ENCODE measurements around the gene NAA10.
A peak's percentile ranks its signal among the peaks of the same experiment; 100 is the strongest.
"Not testable (repeated sequence)": the region's sequence is repeated elsewhere in the genome, so short reads cannot be mapped to it uniquely, and the experiment has no call there.

Gene NAA10

DNA sequence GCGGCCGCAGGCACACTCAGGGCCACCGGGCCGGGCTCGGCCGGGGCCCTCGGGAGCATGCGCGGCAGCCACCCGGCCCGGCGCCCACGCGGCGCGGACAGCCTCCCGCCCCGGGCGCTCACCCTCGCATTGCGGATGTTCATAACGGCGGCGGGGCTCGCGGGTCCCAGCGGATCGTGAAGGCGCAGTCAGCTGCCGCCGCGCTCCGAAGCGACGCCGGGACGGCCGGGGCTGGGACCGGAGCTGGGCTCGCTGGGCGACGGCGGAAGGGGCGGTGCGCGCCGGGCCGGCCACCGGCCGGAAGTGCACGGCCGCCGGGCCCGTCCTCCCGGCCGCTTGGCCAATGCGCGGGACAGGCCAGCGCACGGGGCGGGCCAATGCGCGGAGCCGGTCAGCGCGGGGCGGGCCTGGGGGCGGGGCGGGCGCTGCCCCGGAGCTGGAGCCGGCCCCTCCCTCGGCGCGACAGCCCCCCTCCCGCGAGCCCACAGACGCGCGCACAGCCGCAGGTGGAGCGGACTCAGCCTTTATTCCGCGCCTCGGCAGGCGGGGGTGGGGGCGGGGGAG is at the start of gene NAA10:
Gene NAA10, minus strand, starts transcription at position 276 of the 564 bp plus-strand sequence. Its CDS starts 133 bp downstream, at position 143.
- DNase-seq, result no peak

DNA sequence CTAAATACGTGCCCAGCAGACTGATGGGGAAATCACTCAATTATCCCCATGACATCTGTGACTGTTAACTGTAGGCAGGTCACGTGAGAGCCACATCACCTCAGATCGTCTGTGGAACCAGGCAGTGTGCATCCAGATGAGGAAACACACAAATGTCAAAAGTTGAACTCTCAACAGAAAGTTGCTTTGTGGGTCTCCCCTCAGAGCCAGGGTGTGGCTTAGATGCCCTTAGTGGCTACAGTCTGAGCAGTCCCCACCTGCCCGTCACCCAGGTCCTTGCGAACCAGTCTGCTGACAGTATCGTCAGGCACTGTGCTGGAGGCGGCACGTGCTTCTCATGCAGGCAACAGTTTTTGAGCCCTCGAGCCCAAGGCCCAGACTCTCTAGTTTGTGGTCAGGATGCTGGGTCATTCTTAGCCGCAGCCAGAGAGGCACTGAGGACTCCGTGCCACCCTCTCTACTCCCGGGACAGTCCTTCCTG is 48.5 kb upstream of the NAA10 start:
- DNase-seq, result no peak

DNA sequence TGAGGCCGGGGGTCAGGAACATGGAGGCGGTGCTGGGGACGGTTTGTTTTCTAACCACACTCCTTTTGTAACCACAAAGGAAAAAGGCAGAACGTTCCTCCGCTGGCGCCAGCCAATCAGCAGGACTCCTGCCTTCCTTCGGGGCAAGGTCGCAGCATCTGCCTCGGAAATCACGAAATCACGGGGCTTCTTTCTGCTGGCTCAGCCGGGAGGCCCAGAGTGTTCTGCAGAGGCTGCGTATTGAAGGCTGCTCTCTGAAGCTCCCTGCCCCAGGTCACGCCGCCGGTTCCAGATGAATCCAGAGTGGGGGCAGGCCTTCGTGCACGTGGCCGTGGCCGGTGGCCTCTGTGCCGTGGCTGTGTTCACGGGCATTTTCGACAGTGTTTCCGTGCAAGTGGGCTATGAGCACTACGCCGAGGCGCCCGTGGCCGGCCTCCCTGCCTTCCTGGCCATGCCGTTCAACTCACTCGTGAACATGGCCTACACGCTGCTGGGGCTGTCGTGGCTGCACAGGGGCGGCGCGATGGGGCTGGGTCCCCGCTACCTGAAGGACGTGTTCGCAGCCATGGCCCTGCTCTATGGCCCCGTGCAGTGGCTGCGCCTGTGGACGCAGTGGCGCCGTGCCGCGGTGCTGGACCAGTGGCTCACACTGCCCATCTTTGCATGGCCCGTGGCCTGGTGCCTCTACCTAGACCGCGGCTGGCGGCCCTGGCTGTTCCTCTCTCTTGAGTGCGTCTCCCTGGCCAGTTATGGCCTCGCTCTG is 47.1 kb upstream of the NAA10 start:
- no peak for DNase-seq

DNA sequence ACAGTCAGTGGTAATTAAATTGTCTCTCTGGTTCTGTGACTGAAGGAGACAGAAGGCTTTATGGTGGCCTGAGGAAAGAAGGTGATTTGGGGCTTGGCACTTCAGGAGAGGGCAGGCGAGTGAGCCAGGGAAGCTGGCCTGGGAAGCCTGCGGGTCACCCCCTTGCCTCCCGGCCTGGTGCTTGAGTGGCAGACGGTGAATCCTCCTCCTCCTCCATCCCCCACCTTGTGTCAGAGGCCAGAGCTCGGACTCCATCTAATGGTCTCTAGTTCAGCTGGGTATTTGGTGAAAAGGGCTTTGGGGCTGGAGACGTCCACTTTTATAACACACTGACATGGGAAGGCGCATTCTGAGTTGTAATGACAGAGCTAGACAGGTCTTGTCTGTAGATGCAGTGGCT is 46.4 kb upstream of the NAA10 start:
- DNase-seq, result no peak

DNA sequence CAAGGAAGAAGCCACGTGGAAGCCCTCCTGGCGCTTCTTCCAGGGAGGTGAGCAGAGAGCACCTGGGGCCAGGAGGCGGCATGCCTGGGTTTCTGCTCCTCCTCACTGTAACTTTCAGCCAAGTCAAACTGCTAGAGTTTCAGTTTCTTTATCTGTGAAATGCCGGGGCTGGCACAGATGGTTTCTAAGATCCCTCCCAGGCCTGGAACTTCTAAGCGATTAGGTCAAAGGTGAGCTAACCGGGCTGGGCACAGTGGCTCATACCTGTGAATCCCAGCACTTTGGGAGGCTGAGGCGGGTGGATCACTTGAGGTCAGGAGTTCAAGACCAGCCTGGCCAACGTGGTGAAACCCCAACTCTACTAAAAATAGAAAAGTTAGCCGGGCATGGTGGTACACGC is 45.6 kb upstream of the NAA10 start:
- DNase-seq, result not testable (repeated sequence)

DNA sequence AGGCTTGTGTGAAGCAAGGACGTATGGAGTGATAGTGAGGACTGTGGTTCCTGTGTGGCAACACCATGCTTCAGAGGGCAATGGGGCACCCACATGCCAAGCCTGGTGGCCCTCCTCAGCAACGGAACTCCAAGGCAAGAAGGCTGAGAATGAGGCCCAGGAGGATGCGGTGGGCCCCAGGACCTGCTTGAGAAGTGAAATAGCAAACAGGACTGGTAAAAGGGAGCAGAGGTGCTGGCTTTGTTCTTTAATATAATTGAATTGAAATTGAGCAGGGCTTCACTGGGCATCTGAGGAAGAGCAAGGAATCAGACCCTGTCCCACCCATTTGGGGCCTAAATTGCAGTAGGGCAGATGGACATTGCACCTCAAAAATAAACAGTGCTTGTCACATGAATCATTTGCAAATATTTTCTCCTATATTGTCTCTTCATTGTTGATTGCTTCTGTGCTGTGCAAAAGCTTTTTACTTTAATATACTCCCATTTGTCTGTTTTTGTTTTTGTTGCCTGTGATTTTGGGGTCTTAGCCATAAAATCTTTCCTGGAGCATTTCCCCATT is 40.0 kb upstream of the NAA10 start:
- DNase-seq, result no peak

DNA sequence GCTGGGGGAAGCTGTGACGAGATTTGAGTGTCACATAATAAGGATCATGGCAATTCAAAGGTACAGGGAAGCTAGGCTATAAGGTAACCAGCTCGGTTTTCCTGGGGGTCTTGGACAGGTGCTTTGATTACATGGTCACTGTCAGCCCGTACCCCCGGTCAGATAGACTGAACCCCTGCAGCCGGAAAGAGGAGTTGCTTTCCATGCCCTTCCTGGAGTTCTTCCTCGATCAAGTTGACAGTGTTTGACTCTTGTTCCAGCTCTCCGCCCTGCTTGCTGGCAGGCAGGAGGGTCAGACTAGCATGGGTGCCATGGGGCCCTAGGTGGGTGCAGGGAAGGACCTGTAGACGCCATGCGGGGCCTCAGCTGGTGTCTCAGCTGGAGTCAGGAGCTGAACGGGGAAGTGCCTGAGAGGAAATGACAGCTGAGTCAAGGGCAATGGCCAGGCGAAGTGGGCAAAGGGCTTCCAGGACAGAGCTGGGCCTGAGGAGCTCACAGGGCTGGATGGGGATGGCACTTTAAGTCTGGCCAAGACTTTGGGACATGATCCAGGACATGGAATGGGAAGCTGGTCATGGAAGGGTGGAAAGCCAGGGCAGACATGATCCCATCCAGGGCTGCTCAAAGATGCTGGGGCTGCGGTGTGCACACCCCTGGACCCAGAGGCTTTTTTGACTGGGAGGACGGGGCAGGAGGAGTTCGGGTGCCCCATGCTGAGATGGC is 39.3 kb upstream of the NAA10 start:
- DNase-seq, result no peak

DNA sequence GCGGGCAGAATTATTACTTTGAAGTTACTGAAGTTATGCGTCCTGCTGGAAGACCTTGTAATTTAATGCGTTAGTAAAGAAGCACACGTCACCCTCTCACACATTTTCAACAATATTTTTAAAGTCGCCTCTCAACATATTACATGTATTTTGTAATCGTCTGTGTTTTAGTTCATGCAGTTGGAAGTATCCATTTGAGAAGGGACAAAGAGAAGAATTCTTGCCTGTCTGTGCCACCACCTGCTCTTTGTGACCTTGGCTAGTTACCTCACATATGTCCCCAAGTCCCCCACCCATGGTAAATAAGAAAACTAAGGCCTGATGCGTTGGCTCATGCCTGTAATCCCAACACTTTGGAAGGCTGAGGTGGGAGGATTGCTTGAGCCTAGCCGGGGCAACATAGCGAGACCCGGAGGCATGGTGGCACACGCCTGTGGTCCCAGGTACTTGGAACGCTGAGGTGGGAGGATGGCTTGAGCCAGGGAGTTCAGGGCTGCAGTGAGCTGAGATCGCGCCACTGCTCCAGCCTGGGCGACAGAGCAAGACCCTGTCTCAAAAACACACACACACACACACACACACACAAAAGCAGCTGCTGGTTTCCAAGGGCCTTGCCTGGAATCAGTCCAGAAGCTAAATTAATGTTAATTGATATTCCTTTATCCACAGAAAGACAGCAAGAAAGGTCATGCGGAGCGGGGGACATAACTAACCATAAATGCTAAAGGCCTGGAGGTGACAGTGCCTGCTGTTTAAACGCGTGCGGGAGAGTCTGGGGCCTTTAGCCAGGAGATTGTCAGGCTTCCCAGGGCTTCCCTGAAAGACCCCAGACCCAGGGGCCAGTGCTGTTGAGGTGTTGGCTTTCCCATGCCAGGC is 38.5 kb upstream of the NAA10 start:
- peak; percentile 22 for DNase-seq

DNA sequence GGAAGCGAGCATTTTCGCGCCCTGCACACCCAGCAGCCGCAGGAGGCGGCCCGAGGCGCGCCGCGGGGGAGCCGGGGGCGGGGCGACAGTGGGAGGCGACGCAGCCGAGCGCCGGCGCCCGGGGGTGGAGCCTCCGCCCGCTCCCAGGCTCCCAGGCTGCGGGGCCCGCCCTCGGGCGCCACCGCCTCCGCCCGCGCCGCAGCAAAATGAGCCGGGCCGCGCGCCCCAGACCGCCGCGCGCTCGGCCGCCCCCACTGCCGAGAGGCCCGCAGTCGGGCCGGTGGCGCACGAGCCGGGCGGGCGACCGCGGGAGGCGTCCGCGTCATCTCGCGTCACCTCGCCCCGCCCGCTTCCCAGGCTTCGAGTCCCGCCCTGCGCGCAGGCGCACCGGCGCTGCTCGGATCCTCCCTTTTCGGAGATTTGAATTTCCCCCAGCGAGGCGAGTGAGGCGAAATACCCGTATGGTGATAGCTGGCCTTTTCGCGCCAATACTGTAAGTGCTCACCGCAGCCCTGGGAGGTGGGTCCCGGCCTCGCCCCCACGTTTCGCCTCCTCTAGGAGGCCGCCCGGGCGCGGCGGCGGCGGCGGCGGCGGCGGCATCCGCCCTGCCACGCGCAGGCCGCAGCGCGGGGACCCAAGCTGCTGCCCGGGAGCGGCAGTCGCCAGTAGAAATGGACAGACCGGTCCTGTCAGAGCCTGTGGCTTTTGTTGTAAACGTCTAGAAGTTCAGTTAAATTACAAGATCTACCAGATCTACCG is 37.7 kb upstream of the NAA10 start, which contains the start of gene TMEM187:
Gene TMEM187, plus strand, starts transcription at position 387 of the 759 bp plus-strand sequence. CDS start 9,309 bp downstream, outside the sequence.
- peak; percentile 92 for DNase-seq

DNA sequence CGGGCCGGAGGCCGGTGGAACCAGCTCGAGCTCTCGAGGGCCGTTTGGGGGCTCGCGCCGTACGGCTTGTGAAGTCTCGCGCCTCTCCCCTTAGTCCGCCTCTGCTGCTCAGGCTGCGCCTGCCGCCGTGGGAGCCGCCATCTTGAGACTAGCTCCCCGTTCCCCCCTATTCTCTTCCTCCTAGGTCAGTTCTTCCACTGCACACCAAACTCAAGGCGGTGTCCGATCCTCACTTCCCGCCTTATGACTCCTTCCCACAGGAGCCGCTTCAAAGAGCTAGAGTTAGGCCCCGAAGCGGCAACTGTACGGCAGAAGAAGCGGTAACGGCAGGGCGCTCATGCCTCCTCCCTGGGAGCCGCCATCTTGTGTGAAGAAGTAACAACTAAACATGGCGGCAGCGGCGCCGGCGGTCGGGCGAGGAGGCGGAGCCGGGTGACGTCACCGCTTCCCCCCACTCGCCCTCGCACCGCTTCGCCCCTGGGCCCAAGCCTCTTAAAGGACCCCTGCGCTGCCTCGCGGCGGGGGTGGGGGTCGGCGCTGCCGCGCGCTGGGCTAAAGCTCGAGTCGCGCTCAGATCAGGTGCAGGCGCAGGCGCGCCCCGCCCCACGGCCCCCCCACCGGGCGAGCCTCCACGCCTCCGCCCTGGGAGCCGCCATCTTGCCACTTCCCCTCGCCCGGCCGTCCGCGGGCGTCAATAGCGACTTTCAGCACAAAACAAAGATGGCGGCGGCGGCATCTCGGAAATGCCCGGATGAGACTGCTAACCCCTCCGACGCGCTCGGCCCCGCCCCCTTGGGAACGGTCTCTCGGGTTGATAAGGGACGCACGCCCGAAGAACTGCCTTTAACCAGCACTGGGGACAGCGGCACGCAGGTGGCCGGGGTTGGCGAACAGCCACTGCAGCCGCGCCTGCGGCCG is 36.9 kb upstream of the NAA10 start, which contains the start of gene HCFC1:
Gene HCFC1, minus strand, starts transcription at position 369 of the 918 bp plus-strand sequence. CDS start 978 bp downstream, outside the sequence.
- DNase-seq, result peak; percentile 91

DNA sequence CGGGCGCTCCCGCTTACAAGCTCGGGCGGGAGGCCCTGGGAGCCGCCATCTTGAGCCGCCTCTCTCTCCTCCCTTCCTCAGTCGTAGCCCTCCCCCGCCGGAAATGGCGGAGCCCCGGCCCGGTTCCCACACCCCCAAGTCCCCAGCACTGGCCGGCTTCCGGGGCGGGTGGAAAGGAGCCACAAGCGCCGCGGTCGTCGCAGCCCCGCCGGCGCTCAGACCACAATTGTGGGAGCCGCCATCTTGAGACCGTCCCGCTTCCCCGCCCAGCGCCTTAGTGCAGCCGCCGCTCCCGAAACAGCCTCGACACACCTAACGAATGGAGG is 36.2 kb upstream of the NAA10 start:
- peak; percentile 70 for DNase-seq

DNA sequence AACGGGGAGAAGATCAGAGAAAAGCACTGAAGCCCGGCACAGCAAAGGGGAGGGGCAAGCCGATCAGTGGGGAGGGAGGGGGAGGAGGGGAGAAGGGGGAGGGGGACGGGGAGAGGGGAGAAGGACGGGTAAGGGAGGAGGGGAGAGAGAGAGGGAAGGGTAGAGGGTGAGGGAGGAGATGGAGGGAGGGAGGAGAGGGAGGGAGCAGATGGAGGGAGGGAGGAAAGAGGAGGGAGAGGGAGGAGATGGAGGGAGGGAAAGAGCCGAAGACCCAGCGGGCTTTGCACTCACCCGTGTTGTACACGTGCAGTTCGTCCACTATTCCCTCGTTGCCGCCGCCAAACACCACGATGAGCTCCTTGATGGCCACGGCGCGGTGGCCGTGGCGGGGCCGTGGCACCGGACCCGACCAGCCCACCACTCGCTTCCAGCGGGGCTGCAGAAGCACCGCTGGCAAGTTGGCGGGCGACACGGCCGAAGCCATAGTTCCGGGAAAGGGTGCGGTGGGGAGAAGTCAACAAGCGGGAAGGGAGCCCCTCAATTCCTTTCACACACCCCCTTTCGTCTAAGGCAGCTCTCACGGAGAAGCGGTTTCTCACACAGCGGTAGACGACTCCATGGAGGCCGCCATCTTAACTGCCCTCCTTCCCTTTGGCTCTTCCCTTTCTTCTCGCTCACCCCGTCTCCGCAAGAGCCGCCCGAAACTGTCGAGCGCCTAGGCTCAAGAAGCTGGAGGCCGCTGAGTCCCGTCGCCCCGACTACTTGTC is 35.7 kb upstream of the NAA10 start:
- peak; percentile 48 for DNase-seq

DNA sequence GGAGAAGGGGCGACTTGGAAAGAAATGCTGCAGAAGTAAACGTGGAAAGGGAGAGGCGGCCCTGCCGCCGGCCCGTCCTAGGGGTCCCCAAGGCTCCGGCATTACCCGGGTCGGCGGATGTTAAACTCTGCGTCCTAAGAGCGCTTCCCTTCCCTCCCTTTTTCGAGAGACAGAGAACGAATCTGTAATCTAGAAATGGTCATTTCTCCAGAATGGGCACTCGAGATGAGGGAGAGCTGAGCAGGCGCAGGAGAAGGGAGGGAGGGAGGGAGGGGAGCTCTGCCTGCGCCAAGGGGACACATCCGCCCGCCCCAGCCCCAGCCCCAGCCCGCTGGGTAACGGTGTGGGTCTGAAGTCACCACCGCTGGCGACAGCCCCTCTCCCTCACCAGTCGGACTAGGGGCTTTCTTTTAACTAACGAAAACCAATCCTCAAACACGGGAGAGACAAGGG is 35.1 kb upstream of the NAA10 start:
- no peak for DNase-seq

DNA sequence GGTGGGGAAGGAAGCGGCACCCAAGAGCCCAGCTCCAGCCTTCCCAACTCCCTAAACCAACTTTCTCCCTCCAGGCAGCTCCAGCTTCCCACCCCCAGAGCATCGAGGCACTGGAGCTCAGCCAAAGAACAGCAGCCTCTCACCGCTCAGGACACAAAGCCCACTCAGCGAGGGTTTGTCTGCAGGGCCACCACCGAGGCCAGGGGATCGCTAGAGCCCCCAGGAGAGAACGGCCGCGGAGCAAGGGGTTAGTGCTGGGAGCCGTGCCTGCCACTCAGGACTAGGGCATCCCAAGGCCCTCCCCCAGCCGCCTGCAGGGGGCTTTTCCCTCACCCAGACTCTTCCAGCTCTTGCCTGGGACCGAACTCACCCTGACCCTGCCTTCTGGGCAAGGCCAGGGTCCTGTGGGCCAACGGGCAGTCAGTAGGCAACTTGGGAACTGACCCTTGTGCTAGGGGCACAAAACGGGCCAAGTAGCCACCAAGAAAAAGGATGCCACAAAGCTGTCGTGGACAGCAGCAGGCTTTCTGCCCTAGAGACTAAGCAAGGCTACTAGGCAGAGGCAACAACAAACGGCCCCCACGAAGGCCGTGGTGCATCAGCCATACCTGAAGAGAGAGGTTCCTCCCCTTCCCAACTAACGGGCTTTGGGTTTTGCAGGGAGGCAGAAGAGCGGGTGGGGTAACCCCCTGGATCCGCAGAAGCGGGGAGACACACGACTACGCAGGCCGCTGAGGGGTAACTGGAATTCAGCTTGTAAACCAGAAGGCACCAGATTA is 34.5 kb upstream of the NAA10 start:
- DNase-seq, result no peak

DNA sequence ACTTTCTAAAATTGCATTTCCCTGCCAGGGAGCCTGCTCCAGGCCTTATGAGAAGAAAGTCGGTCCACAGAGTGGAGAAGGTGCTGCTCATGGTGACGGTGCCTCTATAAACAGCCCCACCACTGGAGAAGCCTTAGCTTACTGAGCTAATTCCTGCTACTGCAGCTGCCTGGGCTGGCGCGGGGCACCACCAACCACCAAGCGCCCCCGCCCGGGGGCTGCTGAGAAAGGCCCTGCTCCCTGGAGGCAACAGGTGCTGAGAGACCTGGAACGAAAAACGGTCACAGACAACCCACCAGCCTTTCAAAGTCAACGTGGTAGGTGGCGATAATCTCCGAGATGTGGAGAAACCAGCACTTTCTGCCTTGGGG is 33.9 kb upstream of the NAA10 start:
- peak; percentile 23 for DNase-seq

DNA sequence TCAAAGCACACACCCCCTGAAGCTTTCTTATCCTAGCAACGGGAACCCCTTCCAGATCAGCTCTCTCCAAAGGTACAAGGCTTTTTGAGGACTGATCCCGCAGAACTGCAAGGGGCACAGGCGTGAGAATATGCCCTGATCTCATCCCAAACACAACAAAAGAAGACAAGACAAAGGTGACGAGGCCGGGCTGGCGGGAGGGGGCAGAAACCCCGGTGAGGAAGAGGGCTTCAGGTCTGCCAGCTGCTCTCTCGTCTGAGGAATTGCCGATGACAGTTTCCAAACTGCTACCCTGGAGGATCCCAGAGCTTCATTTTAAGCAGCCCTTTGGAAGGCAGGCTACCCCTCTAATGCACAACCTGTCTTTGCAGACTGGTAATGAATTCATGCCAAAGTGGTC is 33.4 kb upstream of the NAA10 start:
- no peak for DNase-seq

DNA sequence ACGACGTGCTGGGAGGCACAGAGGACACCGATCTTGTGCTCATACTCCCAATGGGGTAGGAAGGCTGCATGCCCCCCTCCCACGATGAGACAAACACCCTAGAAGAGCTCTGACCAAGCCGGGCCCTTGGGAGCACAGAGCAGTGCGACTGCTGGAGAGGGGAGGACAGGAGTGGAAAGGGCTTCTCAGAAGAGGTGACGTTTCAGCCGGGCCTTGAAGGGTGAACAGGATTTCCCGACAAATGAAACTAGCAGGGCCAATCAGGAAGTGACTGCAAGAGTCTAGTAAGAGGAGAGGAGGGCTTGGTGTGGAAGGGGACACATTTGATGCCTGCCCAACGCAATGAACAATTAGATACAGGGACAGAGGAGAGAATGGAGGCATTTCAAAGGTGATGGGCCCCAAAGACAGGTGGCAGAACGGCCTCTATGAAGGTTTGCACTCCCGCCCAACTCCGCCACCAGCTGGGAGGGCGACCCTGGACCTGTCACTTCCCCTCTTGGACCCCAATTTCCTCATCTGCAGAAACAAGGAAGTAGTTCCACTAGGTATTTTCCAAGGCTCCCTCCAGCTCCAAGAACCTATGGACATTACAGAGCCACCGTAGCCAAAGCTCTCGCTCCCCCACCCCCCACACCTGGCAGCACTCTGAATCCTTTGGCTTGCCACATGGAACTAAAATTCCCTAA is 32.8 kb upstream of the NAA10 start:
- DNase-seq, result no peak
